A549 (cell line): ENCODE measurements around the gene KRIT1. TPM values are rescaled to one million over a fixed set of nuclear protein-coding genes. Genes with fewer than 3 reads are reported as not detected.
"Not testable (repeated sequence)": the region's sequence is repeated elsewhere in the genome, so short reads cannot be mapped to it uniquely, and the experiment has no call there.

Source experiments
- ATAC-seq, 2 experiments: fragments of 200-7000 bp in 1 of 2; fragments of >200 bp in 1 of 2; cut with Nextera tagmentation in 1 of 2; cut with Tn5 transposase in 1 of 2; 3 replicates each; pipeline versions ENCODE4 v1.8.0 to v1.9.1; 2018 to 2020; ENCODE audit warnings: mild to moderate bottlenecking in 1 of 2, moderate library complexity in 1 of 2
- CTCF ChIA-PET: fragments of 300-600 bp; sonication (Branson Sonifier 250); formaldehyde crosslinking; extraction: SDS; loops from one replicate; lab custom pipeline; 2021; ENCODE audit warnings: antibody characterized with exemption, inconsistent platforms; lab: Yijun Ruan, JAX
- POLR2A ChIA-PET: fragments of 350-600 bp; formaldehyde crosslinking; extraction: SDS; loops from one replicate; lab custom pipeline; 2021; ENCODE audit warnings: antibody characterized with exemption, inconsistent platforms; lab: Yijun Ruan, JAX
- DNase-seq, 2 experiments: peaks; one replicate each; pipeline versions ENCODE4 v3.0.0 to v3.0.0-alpha.2; 2011 to 2016; ENCODE audit warnings: low read depth in 1 of 2, low spot score in 1 of 2
- FAIRE-seq: peaks from 2 replicates; lab custom pipeline; 2011; peaks lifted over from hg19 to GRCh38; lab: Jason Lieb, UNC
- H3K27ac ChIP-seq, 2 experiments: fragments of >200 bp; sonication (Bioruptor Twin); formaldehyde crosslinking; 3 replicates each; pipeline ENCODE4 v1.5.1; 2016 to 2017
- H3K4me1 ChIP-seq: fragments of >200 bp; sonication (Bioruptor Twin); formaldehyde crosslinking; 3 replicates; pipeline ENCODE4 v1.6.1; 2016
- H3K4me2 ChIP-seq: fragments of >200 bp; sonication (Bioruptor Twin); formaldehyde crosslinking; 3 replicates; pipeline ENCODE4 v1.6.1; 2016
- H3K4me3 ChIP-seq: fragments of >200 bp; sonication (Bioruptor Twin); formaldehyde crosslinking; 3 replicates; pipeline ENCODE4 v1.5.1; 2016
- H3K9me3 ChIP-seq: fragments of >200 bp; sonication (Bioruptor Twin); formaldehyde crosslinking; 3 replicates; pipeline ENCODE4 v1.6.1; 2016
- ESRRA ChIP-seq: fragments of 150-350 bp; IDR thresholded peaks from 2 replicates; pipeline ENCODE4 v1.6.1; 2014; ENCODE audit warnings: mild to moderate bottlenecking, low read length, borderline replicate concordance
- FOSL2 ChIP-seq, 2 experiments: fragments of 450-650 bp in 1 of 2; fragments of >200 bp in 1 of 2; sonication (Bioruptor Twin) in 1 of 2; formaldehyde crosslinking; IDR thresholded peaks; 2 replicates each; pipeline versions ENCODE4 v1.5.0 to v1.6.1; 2016 to 2020; ENCODE audit warnings: mild to moderate bottlenecking in 1 of 2, moderate library complexity in 1 of 2
- MAFK ChIP-seq: fragments of 450-650 bp; IDR thresholded peaks from 2 replicates; pipeline ENCODE4 v1.6.1; 2014; ENCODE audit not compliant: partially characterized antibody
- MAZ ChIP-seq: fragments of 150-350 bp; IDR thresholded peaks from 2 replicates; pipeline ENCODE4 v1.6.1; 2014; ENCODE audit warnings: antibody characterized with exemption, low read depth, low read length, borderline replicate concordance
- NFE2L2 ChIP-seq: fragments of 150-350 bp; conservative IDR thresholded peaks from 2 replicates; pipeline ENCODE4 v1.6.1; 2014; ENCODE audit warnings: low read length
- PHF8 ChIP-seq: fragments of 200-600 bp; sonication (generic); IDR thresholded peaks from 2 replicates; pipeline ENCODE4 v1.6.1; 2016; ENCODE audit warnings: low read depth, mild to moderate bottlenecking, antibody characterized with exemption, moderate library complexity, borderline replicate concordance
- RFX5 ChIP-seq: fragments of 450-650 bp; IDR thresholded peaks from 2 replicates; pipeline ENCODE4 v1.7.1; 2014; ENCODE audit warnings: antibody characterized with exemption, mild to moderate bottlenecking, moderate library complexity
- TP53 ChIP-seq: fragments of 250-450 bp; sonication (Bioruptor Pico); IDR thresholded peaks from 2 replicates; pipeline ENCODE4 v1.5.0; 2021; ENCODE audit warnings: mild to moderate bottlenecking, moderate library complexity
- WGBS: methylation state at CpG from one replicate; pipeline ENCODE4 v1.1.6; 2017; ENCODE audit errors: missing lambda C conversion rate; 5-methylcytosine and 5-hydroxymethylcytosine counted together
- polyA plus RNA-seq, 4 experiments: library from polyadenylated mRNA; depleted of rRNA in 3 of 4; stranded (reverse); fragments of >200 nt; fragmentation: RNase III in 1 of 4; extraction: RNeasy Plus Mini Kit Qiagen cat#74134 plus additional on column Dnase treatment in 1 of 4; gene quantifications; 2 replicates in 3 of 4; 3 replicates in 1 of 4; pipeline ENCODE4 v1.2.3, GENCODE V29; 2011 to 2017
- TF ChIP-seq, protein P1 (sequence below): fragments of 250-450 bp; sonication (Bioruptor Pico); IDR thresholded peaks from 2 replicates; pipeline ENCODE4 v1.5.0; 2020; ENCODE audit warnings: low read depth, mild to moderate bottlenecking, moderate library complexity
- TF ChIP-seq, protein P2 (sequence below): IDR thresholded peaks from 2 replicates; pipeline ENCODE4 v1.6.1; 2012
- TF ChIP-seq, protein P3 (sequence below): fragments of 200-600 bp; sonication (generic); IDR thresholded peaks from 2 replicates; pipeline ENCODE4 v1.6.1; 2016; ENCODE audit warnings: antibody characterized with exemption, mild to moderate bottlenecking, moderate library complexity

The KRIT1 gene
- polyA plus RNA-seq, 2 of the 4 experiments (the other 2 are of a cell fraction): 30.8 to 60.6 TPM

DNA sequence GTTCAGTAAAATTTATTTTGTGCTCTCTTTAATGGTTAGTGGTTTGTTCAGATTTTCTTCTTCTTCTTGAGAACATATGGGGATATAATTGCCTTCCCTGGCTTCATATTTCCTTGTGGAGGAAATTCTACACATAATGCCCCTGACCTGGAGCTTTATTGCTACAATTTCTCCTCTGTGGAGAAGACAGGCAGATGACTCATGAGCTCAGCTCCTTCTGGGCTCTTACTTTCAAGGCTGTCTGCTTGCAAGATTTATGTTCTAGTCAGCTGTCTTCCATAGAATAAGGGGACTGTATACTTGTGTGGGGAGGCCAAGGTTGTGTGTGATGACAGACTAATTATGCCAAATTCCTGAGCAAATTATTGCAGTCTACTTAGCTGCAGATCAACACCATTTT lies 68.4 kb downstream of the KRIT1 start:
- CTCF ChIA-PET: interaction anchor here (0.8 to 1.4 kb wide), 4 partner anchors 8 to 284 kb away, joined by 3 to 4 read pairs (median 4); partner anchors contain the start of gene GATAD1
- ATAC-seq (0 out of 6 replicates have a peak, but pooled peaks of 1 of the 2 experiments have one; percentile 25), DNase-seq (peak in 1 of 2 experiments; percentile 8), FAIRE-seq (no peak)
- no peak overlapping the region for H3K4me3 ChIP-seq
- no peak for TF ChIP-seq MAFK
- POLR2A ChIA-PET: no interaction called here
- no peaks in the 10 kb centered on the region for H3K4me1 ChIP-seq
- peaks cover 9% of the 10 kb centered on the region; the same call in 1 of the 3 replicates for H3K9me3 ChIP-seq
- no peak overlapping the region for H3K27ac ChIP-seq
- H3K4me2 ChIP-seq: no peak overlapping the region

DNA sequence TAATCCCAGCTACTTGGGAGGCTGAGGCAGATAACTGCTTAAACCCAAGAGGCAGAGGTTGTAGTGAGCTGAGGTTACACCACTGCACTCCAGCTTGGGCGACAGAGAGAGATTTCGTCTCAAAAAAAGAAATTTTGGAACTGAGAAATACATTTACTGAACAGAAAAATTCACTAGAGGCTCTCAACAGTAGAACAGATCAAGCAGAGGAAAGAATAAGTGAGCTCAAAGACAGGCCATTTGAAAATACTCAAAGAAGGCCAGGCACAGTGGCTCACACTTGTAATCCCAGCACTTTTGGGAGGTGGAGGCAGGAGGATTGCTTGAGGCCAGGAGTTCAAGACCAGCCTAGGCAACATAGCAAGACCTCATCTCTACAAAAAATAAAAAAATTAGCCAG lies 76.2 kb downstream of the KRIT1 start:
- H3K4me1 ChIP-seq, POLR2A ChIA-PET, H3K4me2 ChIP-seq, FAIRE-seq, DNase-seq, H3K9me3 ChIP-seq, H3K4me3 ChIP-seq, ATAC-seq, H3K27ac ChIP-seq: not testable (repeated sequence)
- CTCF ChIA-PET: interaction anchor here (0.9 to 1.0 kb wide), 2 partner anchors 8 to 10 kb away, joined by 3 read pairs; partner anchors contain the start of gene LRRD1
- 7% methylated on average over 2 of the region's 2 CpGs for WGBS

DNA sequence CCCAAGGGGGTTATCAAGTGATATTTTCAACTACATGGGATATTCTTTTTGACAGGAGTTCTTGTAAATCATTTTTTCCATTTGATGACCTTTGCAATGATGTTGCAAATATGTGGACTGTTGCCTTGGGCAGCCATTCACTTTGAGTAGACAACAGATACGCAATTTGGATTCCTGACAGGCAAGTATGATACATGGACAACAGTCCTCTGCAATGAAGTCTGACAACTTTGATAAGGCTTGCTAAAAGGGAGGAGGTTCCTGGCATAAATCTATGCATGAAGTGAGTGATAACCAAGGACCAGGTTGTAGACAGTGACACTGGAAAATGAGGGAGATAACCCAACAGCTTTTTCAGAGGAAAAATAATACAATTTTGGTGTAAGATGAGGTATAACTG lies 84.4 kb downstream of the KRIT1 start:
- H3K4me1 ChIP-seq: no peaks in the 10 kb centered on the region
- no peak overlapping the region for H3K4me2 ChIP-seq
- WGBS: 4% methylated on average over 1 of the region's 1 CpG
- ChIA-PET POLR2A (no interaction called here), CTCF (interaction anchor here (0.6 kb wide), 1 partner anchor 1911 kb away, joined by 3 read pairs; no protein-coding TSS in a partner anchor)
- no peak overlapping the region for H3K4me3 ChIP-seq
- TF ChIP-seq PHF8: no peak
- TF ChIP-seq FOSL2 (IDR thresholded peaks at IDR 0.05): no peak
- TF ChIP-seq FOSL2 (CRISPR knock-in tag; IDR thresholded peaks at IDR 0.05): no peak
- TF ChIP-seq, protein P1, sequence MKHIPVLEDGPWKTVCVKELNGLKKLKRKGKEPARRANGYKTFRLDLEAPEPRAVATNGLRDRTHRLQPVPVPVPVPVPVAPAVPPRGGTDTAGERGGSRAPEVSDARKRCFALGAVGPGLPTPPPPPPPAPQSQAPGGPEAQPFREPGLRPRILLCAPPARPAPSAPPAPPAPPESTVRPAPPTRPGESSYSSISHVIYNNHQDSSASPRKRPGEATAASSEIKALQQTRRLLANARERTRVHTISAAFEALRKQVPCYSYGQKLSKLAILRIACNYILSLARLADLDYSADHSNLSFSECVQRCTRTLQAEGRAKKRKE (CRISPR knock-in tag): no peak
- TF ChIP-seq TP53: no peak
- TF ChIP-seq, protein P2, sequence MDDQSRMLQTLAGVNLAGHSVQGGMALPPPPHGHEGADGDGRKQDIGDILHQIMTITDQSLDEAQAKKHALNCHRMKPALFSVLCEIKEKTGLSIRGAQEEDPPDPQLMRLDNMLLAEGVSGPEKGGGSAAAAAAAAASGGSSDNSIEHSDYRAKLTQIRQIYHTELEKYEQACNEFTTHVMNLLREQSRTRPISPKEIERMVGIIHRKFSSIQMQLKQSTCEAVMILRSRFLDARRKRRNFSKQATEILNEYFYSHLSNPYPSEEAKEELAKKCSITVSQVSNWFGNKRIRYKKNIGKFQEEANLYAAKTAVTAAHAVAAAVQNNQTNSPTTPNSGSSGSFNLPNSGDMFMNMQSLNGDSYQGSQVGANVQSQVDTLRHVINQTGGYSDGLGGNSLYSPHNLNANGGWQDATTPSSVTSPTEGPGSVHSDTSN: no peak
- TF ChIP-seq ESRRA: no peak
- TF ChIP-seq, protein P3, sequence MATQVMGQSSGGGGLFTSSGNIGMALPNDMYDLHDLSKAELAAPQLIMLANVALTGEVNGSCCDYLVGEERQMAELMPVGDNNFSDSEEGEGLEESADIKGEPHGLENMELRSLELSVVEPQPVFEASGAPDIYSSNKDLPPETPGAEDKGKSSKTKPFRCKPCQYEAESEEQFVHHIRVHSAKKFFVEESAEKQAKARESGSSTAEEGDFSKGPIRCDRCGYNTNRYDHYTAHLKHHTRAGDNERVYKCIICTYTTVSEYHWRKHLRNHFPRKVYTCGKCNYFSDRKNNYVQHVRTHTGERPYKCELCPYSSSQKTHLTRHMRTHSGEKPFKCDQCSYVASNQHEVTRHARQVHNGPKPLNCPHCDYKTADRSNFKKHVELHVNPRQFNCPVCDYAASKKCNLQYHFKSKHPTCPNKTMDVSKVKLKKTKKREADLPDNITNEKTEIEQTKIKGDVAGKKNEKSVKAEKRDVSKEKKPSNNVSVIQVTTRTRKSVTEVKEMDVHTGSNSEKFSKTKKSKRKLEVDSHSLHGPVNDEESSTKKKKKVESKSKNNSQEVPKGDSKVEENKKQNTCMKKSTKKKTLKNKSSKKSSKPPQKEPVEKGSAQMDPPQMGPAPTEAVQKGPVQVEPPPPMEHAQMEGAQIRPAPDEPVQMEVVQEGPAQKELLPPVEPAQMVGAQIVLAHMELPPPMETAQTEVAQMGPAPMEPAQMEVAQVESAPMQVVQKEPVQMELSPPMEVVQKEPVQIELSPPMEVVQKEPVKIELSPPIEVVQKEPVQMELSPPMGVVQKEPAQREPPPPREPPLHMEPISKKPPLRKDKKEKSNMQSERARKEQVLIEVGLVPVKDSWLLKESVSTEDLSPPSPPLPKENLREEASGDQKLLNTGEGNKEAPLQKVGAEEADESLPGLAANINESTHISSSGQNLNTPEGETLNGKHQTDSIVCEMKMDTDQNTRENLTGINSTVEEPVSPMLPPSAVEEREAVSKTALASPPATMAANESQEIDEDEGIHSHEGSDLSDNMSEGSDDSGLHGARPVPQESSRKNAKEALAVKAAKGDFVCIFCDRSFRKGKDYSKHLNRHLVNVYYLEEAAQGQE: no peak
- TF ChIP-seq RFX5: no peak
- DNase-seq (no peak), ATAC-seq (no peak), FAIRE-seq (no peak)
- H3K27ac ChIP-seq: no peak overlapping the region
- no peaks in the 10 kb centered on the region for H3K9me3 ChIP-seq

DNA sequence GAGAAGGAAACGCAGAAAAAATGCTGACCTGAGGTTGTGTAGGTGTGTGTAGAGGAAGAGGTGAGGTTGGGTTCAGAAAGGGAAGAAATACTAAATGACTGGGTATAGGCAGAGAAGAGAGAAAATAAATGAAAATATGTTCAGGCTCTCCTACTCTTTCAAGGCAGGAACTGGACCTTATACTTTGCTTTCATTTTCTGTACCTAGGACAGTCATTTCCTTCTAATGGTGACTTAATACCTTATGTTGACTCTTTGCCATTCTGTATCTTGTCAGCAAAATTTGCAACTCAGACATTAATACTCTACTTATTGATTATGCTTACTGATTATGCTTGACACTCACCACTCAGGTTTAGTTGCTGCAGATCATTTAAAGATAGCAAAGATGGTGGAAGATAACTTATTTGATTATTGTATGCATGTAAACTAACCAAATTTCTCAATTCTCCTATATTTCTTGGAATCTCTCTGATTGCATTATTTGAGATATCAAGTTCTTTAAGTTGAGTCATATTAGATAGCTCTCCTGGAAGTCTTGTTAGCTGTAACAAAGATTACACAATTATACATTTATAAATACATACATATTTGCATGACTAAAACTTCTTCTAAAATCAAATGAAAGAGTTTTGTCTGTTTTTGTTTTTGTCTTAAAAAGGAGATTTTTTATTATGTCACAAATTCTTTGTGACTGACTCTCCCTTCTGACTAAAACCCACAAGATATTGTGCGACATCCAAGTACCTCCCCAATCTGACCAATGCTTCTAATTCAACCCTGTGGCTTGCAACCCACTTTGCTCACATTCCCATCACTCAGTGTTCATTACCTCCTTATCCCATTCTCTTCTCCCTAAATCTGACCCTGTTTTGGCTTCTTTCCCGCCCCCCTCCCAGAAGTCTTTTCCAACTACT lies 86.8 kb downstream of the KRIT1 start:
- Histone ChIP-seq H3K27ac (no peak overlapping the region), H3K9me3 (no peaks in the 10 kb centered on the region)
- POLR2A ChIA-PET: no interaction called here
- 52% methylated on average over 2 of the region's 3 CpGs for WGBS
- TF ChIP-seq RFX5 (no peak), NFE2L2 (no peak), MAZ (no peak)
- TF ChIP-seq, all 56 proteins: peak for 0
- FAIRE-seq: no peak
- Histone ChIP-seq H3K4me1 (no peaks in the 10 kb centered on the region), H3K4me2 (no peak overlapping the region), H3K4me3 (no peak overlapping the region)
- no peak for DNase-seq
- CTCF ChIA-PET: interaction anchor here (1.6 kb wide), 1 partner anchor 20 kb away, joined by 3 read pairs; the partner anchor contains the start of gene LRRD1
- no peak for ATAC-seq
